Dedifferentiated amniotic fluid mesenchymal stem cell (primary cell): ENCODE data around the gene SLC2A9.

Experiments
- DNase-seq: peaks from one replicate; pipeline ENCODE4 v3.0.0-alpha.2; 2016; ENCODE audit errors: extremely low spot score

Gene SLC2A9

DNA sequence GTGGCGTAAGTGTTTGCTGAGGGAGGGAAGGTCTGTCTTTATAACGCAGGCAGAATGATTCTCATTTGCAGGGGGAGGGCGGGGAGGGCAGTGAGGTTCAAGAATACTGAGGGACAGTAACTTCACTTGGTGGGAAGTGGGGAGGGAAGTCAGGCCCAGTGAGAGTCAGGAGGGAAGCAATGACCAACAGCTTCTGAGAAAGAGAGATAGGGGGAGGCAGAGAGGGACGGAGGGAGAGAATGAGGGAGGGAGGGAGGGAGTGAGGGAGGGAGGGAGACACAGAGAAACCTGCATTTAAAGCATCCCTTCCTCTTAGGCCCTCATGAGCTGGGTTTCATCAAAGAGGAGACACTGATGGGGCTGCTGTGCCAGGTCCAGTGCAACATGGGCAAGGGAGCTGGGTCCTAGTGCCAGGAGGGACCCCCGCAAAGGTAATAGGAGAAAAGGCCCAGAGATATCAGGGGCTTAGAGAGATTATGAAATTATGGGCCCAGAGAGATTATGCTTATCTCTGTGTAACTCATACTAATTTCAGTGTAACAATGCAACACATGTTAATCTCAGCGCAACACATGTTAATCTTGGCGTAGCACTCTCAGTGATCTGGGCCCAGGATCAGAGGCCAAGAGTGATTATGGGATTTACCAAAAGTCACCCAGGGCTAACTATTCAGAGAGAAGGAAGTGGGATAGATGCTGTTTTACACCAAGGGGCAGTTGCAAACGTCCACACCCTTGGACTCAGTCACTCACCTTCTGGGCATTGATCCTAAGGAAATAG is 127.8 kb downstream of the SLC2A9 start:
- DNase-seq, result no peak

DNA sequence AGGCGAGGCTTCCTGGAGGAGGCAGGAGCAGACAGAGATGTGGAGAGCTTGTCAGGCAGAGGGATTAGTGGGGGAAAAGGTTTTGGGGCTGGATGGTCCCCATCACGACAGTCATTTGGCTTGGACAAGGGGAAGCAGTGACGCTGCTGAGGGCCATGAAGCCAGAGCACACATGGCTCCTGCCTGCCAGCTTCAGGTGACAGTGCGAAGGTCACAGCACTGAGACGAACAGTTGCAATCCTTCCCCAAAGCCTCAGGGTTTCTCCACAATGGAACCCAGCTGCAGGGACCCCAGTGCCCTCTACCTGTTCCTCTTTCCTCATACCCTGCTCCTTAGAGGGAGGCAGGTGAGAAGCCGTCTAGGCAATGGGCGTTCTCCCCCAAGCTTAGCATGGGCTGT is 129.6 kb downstream of the SLC2A9 start:
- DNase-seq, result no peak

DNA sequence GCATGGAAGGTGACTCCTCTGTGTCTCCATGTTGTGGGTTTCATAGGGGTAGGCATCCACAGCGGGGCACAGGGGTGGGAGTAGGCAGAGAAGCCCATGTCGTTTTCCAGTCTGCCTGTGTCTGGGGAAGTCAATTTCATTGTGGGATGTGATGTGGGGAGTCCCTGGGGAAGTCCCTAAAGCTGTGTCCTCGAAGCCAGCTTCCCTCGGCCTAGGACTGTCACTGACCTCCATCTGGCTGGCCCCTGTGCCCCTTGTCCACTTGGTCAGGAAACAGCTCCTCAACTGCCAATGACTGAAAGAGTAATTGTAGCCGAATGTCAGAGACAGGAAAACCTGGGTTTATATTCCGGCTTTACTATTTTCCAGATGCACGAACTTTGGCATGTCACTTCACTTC is 130.2 kb downstream of the SLC2A9 start:
- no peak for DNase-seq

DNA sequence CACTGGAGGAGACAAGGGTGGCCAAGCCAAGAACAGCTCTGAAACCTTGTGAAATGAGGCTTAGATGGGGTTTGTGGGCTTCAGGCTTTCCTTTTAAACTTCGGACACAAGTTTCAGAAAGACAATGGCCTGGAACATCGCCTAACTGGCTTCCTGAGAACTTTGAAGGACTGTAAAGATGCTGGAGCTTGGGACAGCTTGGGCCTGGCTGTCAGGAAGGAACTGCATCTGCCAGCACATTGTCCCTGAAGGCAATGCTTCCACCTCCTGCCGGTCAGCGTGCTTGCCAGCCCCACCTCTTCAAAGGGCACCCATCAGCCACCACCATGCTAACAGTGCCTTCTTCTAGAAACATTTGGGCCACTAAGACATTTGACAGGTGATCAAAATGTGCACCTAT is 132.0 kb downstream of the SLC2A9 start:
- no peak for DNase-seq

DNA sequence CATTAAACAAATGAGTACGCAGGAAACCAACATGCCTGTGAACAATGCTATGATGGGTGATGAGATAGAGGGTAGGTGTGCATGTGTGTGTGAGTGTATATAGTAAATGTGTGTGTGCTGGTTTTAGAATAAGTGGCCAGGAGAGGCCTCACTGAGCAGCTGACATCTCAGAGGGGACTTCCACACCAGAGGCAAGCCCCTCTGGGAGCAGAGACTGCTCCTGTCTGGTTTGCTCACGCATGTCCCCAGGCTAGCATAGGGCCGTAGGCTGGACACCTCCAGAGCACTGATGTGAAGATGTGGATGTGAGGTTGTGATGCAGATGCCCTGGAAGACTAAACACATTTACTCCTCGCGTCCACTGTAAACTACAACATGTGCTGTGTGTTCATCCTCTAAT is 135.3 kb downstream of the SLC2A9 start:
- DNase-seq, result no peak

DNA sequence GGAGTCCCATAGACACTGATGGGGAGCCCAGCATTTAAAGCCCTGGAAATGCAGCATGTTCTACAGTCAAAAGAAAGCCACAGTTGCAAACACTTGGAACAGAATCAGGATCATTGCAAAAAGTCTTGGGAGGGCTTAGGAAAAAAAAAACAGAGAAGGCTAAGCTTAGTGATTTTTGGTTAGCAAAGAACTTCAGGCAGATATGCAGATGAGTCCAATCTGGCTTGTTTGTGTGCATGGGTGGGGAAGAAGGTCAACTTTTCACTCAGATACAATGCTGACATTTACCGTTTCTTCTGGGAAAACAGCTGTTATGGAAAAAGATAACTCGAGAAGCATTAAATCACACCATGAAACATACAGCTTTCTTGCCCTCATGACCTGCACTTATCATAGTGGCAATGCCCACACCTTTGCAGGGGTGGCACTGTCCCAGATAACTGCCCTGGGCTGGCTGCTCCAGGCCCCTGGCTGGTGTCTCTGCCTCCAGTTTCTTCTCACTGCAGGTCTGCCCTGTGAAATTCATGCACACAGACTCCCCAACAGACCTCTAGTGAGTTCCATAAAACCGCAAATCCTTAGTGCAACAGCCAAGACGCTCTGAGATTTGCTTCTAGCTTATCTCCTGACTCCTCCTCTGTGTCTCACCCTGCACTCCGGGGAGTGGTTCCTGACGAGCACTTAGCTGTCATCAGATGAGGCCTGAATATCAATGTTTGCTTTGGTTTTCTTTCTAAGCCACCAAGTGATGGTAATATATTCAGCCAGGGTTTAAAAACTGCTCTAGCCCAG is 140.7 kb downstream of the SLC2A9 start:
- no peak for DNase-seq

DNA sequence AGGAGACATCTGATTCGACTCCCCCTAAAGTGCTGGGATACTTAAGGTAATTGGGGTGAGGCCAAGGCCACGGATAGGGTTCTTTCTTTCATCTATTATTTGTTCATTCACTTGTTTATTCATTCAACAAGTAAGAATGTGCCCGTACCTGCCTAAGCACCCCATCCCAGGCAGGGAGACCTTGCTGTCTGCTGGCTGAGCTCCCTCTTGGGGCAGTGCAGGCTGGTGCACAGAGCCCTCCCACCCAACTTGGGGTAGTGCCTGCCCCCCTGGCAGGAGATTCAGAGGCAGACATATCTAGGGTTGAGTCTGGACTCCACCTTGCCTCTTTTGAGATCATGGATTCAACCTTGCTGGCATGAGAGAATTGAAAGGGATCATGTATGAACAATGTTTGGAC is 144.2 kb downstream of the SLC2A9 start:
- DNase-seq, result no peak

DNA sequence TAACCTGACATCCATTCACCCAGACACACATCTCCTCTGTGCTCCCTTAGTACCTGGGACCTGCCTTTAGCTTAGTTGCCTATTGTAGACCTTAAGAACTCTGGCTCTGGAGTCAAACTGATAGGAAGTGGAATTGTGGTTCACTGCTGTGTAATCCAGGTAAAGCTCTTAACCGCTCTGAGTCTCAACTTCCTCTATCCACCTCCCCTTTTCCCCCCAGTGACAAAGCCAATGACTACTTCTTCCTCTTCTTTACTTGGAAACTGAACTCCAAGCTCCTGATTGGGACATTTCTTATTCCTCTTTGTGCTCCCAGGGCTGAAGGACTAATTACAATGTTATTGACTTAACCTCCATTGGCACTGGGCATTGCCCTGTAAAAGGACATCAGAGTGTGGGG is 145.8 kb downstream of the SLC2A9 start:
- no peak for DNase-seq

DNA sequence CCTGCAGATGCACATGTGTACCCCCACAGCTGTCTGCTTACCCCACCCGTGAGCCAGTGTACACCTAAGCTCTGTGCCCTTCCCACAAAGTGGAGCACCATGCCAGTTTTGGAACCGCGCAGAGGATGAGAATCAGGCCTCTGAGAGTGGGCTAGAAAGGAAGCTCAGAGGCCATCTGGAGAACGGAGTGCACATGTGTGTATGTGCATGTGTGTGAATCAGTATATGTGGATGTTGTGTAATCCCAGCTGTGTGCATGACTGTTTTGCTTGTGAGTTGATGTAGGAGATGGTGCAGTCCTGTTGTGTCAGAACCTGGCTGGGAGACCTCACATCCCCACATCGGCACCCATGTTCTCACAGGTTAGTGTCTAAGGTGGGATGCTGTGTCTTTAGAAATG is 146.9 kb downstream of the SLC2A9 start:
- no peak for DNase-seq

DNA sequence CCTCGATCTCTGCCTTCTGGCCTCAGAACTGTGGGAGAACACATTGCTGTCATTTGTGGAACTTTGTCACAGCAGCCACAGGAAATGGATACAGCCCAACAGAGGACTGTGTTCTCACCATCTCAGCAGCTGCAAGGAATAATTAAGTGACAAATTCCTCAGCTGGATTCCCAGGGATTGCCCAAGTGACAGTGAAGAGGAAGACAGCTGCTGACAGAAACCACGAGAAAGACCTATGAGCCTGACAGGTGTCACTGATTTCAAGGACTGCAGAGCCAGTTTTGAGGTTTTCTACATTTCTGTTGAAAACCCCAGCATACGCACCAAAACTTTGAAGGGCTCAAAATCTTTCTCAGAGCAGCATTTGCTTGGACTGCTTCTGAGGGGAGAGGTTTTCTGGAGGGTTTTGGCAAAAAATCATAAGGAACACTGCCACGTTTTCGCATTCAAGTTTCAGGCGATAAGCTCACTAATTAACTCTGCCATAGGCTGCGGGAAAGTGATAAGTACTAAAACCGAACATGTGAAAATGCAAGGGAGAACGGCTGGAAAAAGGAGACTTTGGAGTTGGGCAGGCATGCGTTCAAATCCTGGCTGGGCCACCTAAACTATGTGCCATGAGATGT is 151.0 kb downstream of the SLC2A9 start:
- DNase-seq, result no peak

DNA sequence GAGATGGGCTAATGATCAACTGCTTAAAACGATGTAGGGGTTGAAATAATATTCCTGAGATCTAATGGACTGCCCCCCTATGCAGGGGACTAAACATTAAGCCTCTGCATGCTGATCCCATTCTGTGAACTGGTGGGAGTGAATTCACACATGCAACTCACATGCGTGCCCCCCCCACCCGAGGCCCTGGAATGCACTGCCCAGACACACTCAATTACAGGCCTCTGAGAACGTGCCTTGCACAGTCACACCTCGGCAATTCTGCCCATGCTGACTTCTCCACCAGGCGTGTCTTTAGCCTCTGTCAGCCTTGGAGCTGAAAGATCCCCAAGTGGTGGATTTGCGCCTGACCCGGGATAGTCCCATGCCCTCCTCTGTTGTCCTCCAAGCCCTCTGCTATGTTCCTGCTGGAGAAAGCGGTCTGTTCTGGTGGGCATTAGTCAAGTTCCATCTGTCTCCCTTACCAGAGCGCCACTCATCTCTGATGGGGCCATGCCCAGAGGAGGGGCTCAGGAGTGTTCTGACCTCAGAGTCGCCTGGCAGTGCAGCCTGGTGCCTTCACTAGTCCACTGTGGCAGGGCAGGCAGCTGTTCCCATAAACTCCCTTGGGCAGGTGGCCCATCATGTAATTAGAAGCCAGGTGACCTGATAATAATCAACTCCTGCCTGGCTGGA is 153.4 kb downstream of the SLC2A9 start:
- no peak for DNase-seq

DNA sequence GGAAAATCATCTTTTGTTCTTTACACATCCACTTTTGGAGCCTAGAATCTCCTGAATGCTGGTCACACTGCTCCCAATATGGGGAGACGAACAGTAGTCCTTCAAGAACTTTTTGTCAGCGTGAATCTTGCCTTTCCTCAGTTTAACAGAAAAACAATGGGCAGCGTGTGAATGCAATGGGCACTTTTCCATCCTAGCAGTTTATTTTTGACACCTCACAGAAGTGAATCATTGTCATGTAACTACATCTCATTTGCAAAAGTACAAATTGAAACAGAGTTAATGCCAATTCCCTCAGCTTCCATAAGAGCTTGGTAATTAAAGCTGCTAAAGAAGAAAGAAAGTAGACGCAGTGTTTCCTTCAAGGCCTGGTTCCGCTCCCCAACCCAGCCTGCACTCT is 154.4 kb downstream of the SLC2A9 start:
- no peak for DNase-seq

DNA sequence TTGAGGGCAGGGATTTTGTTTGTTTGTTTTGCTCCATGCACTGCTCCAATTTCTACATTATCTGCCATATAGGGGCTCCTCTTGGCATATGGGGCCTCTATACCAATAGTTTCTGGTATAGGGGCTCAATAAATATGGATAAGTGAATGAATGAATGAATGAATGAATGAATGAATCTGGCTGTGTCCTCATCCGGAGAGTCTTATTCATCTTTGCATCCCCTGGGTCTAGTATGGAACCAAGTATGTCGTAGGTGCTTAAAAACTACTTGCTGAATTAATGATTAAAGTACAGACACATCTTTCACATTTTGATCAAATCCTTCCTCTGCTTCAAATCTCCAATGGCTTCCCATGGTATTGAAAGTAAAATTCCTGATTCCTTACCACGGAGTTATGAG is 159.7 kb downstream of the SLC2A9 start:
- no peak for DNase-seq

DNA sequence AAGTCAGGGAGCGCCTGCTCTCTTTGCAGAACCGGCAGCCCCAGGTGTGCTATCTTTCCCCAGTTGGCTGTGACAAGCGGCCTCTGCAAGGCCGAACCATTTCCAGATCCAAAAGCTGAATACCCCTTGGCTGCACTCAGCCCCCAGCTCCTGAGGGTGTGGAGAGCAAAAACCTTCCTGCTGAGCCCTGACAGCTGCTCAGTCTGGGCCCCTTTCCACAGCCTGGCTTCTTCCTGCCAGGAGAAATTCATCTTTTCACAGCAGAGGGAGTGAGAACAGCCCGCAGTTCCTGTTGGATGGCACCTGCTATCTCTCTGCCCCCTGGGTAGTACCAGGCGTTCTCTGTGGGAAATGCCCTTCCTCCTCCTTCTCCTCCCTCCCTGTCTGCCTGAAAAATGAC is 161.5 kb downstream of the SLC2A9 start:
- no peak for DNase-seq

DNA sequence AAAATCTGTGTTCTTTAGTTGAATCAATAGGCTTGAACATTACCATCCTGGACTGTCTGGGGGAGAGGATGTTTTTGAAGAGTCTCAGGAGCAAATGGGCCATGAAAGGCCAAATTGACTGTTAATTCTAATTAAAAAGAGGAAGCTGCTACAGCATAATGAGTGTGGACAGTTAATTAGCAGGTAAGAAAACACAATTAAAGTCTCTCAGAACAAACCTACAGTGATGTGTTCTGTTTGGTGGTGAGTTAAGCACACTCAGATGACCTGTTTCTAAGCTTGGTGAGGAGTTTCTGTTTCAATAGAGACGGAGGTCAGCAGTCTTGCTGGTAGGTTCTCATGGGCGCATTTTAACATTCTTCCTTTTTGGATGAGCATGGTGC is 171.8 kb downstream of the SLC2A9 start:
- no peak for DNase-seq

DNA sequence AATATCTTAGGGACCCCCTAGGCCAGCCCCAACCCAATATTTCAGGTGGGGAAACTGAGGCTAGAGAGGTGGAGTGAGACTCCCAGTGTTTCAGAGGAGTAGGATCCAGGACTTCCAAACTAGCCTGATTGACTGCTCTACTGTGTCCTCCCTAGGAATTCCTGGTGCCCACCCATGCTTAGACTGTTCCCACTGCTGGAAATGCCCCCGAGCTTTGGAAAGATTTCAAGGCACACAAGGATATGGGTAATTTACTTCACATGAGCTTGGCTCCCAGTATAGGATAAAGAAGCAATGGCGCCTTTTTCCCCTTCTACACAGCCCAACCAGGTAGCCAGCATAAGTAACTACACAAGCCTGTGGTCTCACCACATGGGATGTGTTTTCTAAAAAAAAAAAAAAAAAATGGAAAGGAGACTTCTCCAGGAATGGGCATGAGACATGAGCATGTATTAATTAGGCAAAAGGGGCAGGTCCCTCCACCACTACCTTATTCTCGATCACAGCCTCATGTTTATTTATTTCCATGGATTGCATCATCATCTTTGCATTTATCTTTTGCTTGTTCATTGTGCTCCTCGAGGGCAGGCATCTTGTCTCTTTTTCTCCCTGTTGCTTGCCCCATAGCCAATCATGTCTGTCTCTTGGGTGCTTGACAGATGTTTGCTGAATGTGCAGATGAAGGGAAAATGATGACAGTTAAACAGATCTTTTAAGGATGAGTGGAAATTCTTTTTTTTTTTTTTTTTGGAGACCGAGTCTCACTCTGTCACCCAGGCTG is 173.1 kb downstream of the SLC2A9 start:
- DNase-seq, result no peak

DNA sequence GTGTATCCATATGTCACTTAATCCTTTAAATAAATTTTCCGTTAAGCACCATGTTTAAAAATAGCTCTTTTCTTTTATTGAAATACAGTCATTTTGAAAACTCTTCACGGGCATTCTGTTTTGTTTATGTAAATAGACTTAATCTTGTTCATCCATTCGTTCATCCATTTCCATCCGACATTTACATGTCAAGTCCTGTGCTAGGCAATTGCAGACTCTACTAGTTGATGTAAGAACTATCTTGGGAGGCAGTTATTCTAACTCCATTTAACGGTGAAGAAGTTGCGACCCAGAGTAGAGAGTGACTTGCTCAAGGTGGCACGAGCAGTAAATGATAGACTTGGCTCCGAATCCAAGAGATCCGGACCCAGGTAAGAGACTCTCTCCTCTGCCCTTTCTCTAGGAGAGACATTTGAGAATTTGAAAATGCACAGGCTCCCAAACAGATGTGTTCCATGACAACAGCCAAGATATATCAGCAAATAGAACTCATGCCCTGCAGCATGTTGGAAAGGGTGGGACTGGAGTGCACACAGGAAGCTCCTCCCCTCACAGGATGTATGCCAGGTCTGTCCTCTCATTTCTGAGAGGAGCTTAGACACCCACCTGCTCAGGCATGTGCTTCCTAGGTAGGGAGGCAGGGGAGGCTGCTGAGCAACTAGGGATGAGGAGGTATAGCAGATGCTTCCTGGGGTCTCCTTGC is 175.4 kb downstream of the SLC2A9 start:
- no peak for DNase-seq

DNA sequence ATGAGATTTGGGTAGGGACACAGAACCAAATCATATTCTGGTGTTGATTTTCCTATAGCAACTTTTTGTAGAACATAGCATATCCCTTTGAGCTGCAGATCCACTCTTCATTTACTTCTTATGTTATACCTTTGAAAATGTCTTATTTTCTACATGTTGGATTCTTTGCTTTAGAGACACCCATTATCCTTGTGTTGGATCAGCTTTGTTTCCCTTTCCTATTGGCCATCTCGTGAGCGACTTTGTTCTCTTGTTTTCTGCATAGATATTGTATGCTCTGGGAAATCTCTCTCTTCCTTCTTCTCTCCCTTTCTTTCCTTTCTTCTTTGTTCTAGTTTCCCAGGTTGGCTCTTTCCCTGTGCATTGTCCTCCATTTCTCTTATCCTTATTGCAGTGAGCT is 180.2 kb downstream of the SLC2A9 start:
- no peak for DNase-seq

DNA sequence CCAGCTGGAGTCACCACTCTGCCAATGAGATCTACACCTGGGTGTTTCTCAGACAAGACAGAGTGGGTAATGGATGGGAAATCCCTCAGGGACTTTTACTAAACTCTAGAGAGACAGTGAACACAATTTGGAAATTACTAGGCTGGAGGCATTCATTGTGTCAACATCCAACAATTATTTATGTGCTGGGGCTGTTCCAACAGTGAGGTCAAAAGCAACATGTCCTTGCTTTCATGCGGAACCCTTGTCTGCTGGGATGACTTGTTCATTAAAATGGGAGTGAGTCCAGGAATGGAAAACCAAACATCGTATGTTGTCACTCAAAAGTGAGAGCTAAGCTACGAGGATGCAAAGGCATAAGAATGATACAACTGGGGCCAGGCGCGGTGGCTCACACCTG is 185.9 kb downstream of the SLC2A9 start:
- no peak for DNase-seq

DNA sequence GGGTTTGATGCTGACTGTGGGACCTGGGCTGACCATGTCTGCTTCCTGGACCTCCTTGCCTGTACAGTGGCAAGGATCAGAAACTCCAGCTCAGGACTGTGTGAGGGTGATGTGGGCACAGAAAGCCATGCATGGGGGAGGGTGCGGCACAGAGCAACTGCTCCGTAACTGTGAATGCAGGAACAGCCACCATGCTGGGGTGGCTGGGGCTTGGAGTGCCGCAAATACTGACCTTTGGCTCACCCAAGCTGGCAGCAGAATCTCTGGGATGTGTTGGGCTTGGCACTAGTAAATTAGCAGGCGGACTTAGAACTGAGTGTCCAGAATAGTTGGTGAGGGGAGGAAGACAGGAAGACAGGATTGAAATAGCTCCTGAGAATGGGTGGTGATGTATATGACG is 187.9 kb downstream of the SLC2A9 start:
- no peak for DNase-seq

DNA sequence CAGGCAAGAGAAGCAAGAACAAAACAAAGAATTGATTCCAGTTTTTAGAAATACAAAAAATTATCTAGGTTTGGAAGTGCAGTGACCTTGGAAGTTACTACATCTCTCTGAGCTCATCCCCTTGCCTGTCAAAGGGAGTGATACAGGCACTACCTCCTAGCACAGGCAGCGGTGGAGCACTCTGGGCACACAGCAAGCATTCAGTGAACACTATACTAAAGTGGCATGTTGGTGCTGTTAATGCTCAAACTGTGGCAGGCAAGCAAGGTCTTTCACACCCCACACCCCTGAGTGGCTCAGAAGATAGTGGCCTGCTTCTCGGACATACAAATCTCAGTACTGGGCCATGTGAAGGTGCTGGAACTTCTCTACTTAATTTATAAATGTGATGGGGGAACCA is 188.7 kb downstream of the SLC2A9 start:
- DNase-seq, result no peak
